Measurements from ENCODE around the gene UST. TPM values are rescaled to one million over a fixed set of nuclear protein-coding genes. Genes with fewer than 3 reads are reported as not detected.

The UST gene
- total RNA-seq, 2 donors from 2014 or later: 4.3 to 5.3 TPM

DNA sequence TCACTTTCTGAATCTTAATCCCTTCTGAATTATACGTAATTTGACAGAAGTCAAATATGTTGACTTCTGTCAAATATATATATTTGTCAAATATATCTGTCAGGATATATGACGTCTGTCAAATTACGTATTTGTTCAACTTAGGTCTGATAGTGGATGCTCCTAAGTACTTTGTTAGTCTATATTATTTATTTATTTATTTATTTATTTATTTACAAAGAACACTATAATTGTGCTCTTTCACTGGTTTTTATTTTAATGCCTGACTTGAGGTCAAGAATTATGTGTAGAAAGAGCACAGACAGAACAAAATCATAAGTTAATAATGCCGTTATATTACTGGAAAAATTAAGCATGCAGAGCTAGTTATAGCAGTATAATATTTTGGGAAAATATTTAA is 81.2 kb downstream of the UST start:
- TF ChIP-seq, protein P1, sequence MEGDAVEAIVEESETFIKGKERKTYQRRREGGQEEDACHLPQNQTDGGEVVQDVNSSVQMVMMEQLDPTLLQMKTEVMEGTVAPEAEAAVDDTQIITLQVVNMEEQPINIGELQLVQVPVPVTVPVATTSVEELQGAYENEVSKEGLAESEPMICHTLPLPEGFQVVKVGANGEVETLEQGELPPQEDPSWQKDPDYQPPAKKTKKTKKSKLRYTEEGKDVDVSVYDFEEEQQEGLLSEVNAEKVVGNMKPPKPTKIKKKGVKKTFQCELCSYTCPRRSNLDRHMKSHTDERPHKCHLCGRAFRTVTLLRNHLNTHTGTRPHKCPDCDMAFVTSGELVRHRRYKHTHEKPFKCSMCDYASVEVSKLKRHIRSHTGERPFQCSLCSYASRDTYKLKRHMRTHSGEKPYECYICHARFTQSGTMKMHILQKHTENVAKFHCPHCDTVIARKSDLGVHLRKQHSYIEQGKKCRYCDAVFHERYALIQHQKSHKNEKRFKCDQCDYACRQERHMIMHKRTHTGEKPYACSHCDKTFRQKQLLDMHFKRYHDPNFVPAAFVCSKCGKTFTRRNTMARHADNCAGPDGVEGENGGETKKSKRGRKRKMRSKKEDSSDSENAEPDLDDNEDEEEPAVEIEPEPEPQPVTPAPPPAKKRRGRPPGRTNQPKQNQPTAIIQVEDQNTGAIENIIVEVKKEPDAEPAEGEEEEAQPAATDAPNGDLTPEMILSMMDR (IDR thresholded peaks at IDR 0.05): no peak
- no peak for DNase-seq (ENCODE audit: low spot score)
- no peaks in the 10 kb centered on the region for H3K9me3 ChIP-seq

DNA sequence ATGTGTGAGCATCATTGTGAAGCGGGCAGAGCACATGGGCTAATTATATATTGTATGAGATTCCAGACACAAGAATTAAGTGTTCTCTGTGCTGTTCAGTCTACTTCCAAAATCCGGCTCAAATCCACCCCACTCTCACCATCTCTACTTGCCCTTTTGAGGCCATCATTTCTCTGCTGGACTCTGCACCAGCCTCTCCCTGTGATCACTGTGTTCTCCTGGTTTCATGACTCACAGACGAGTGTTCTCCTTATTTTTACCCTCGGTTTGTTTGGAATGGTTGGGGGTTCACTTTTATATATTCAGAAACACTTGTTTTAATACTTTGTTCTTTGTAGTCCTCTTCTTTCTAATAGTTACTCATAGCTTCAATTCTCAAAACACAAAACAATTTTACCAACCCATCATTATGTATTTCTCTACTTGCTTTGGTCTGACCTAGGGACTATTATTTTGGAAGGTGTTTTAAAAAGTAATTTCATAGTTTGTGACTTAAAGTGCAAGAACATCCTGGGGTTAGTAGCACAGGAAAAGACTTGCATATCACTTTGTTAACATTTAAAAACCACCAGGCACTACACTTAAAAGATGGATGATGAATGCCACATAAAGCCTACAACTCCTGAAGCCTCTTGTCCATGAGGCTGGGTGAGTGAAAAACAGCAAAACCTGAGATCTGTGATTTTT is 82.7 kb downstream of the UST start:
- Histone ChIP-seq H3K9me3 (no peaks in the 10 kb centered on the region), H3K27ac (no peak overlapping the region), H3K4me3 (no peak overlapping the region), H3K27me3 (no peaks in the 10 kb centered on the region), H3K4me1 (no peaks in the 10 kb centered on the region), H3K36me3 (no peaks in the 10 kb centered on the region)
- TF ChIP-seq, protein P1 (IDR thresholded peaks at IDR 0.05): no peak
- no peak for DNase-seq (ENCODE audit: low spot score)

More for the DNA sequence above, 81.2 kb downstream of the UST start:
- no peaks in the 10 kb centered on the region for H3K4me1 ChIP-seq
- H3K27me3 ChIP-seq: no peaks in the 10 kb centered on the region
- no peak overlapping the region for H3K4me3 ChIP-seq
- H3K36me3 ChIP-seq: no peaks in the 10 kb centered on the region
- no peak overlapping the region for H3K27ac ChIP-seq

DNA sequence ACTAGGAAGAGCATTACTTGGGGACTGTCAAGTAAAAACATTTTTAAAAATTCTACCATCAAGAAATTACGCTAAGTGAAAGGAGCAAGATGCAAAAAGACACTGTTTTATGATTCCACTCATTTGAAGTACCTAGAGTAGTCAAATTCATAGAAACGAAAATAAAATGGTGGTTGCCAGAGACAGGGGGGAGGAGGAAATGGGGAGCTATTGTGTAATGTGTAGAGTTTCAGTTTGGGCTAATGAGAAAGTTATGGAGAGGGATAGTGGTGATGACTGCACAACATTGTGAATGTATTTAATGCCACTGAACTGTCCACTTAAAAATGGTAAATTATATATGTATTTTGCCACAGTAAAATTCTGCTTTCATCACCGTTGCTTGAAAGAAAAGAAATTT is 83.8 kb downstream of the UST start:
- H3K27ac ChIP-seq: no peak overlapping the region
- H3K27me3 ChIP-seq: no peaks in the 10 kb centered on the region
- no peaks in the 10 kb centered on the region for H3K9me3 ChIP-seq
- no peaks in the 10 kb centered on the region for H3K4me1 ChIP-seq
- no peak for DNase-seq (ENCODE audit: low spot score)
- TF ChIP-seq, protein P1 (IDR thresholded peaks at IDR 0.05): no peak
- no peak overlapping the region for H3K4me3 ChIP-seq
- H3K36me3 ChIP-seq: no peaks in the 10 kb centered on the region

DNA sequence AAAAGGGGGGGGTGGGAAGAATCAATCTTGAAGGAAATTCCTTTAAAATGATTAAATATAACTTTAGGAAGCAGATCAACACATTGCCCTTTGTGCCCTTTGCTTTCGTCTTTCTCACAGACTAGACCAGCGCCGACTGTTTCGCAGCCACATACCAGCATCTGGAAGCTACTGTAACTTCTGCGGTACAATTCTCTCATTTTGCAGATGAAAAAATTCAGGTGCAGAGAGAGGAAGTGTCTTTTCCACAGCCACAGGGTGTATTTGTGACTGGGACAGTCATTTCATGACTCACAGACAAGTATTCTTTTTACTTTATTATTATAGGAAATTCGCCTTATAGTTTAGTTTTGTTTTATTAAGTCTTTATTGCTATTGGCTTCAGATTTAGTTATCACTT is 84.2 kb downstream of the UST start:
- H3K9me3 ChIP-seq: no peaks in the 10 kb centered on the region
- TF ChIP-seq, protein P1 (IDR thresholded peaks at IDR 0.05): no peak
- H3K4me1 ChIP-seq: no peaks in the 10 kb centered on the region
- H3K4me3 ChIP-seq: no peak overlapping the region
- no peak overlapping the region for H3K27ac ChIP-seq
- no peak for DNase-seq (ENCODE audit: low spot score)
- H3K36me3 ChIP-seq: no peaks in the 10 kb centered on the region
- no peaks in the 10 kb centered on the region for H3K27me3 ChIP-seq

DNA sequence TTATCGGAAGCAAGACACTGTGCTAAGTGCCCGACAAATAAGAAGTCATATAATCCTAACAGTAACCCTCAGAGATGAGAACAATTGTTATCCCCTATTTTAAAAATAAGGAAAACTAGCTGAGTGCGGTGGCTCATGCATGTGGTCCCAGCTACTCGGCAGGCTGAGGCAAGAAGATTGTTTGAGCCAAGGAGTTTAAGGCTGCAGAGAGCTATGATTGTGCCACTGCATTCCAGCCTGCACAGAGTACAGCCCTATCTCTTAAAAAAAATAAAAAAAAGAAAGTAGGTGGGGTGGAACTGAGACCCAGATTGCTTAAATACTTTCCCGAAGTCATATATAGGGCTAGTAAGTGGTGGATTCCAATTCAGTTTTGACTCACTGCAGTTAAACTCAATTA is 84.7 kb downstream of the UST start:
- TF ChIP-seq, protein P1 (IDR thresholded peaks at IDR 0.05): no peak
- no peaks in the 10 kb centered on the region for H3K27me3 ChIP-seq
- DNase-seq (ENCODE audit: low spot score): no peak

DNA sequence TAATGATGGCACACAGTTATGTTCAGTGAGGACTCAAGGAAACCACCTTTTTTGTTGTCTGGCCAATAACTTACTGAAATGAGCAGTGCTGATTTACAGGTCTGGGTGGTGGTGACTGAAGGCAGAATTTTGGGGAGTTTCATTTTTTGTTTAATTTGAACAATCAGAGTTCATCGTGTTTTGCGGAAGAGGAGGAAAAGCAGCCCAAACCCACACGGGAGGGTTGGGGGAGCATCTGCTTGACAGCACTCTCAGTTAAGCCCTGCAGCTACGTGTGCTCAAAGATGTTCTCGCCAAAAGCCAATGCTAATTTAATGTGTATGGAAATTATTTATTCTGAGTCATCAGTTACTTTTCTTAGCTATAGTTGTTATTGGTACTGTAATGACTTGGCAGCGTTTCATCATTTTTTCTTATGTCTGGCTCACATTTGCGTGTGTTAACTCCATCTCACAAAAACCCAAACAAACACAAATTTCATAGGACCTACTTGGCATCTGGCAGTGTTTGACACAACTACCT is 89.2 kb downstream of the UST start:
- no peak for DNase-seq (ENCODE audit: low spot score)
- H3K4me3 ChIP-seq: no peak overlapping the region
- no peaks in the 10 kb centered on the region for H3K4me1 ChIP-seq
- no peaks in the 10 kb centered on the region for H3K36me3 ChIP-seq
- H3K27me3 ChIP-seq: no peaks in the 10 kb centered on the region
- TF ChIP-seq, protein P1 (IDR thresholded peaks at IDR 0.05): no peak
- H3K27ac ChIP-seq: no peak overlapping the region
- no peaks in the 10 kb centered on the region for H3K9me3 ChIP-seq

More for the DNA sequence above, 84.7 kb downstream of the UST start:
- Histone ChIP-seq H3K36me3 (no peaks in the 10 kb centered on the region), H3K9me3 (no peaks in the 10 kb centered on the region), H3K27ac (no peak overlapping the region), H3K4me1 (no peaks in the 10 kb centered on the region), H3K4me3 (no peak overlapping the region)
